GM11168 (cell line): Measurements from ENCODE around the gene EGF.
"Not testable (repeated sequence)": the region's sequence is repeated elsewhere in the genome, so short reads cannot be mapped to it uniquely, and the experiment has no call there.

Experiments used
- in situ Hi-C: fragments of 300-500 bp; cut with MboI; formaldehyde crosslinking; loops from one replicate; pipeline ENCODE4 v1.12.0; 2022; ENCODE audit warnings: low sequenced_read_pairs; ENCODE audit not compliant: unreplicated experiment

The EGF gene

DNA sequence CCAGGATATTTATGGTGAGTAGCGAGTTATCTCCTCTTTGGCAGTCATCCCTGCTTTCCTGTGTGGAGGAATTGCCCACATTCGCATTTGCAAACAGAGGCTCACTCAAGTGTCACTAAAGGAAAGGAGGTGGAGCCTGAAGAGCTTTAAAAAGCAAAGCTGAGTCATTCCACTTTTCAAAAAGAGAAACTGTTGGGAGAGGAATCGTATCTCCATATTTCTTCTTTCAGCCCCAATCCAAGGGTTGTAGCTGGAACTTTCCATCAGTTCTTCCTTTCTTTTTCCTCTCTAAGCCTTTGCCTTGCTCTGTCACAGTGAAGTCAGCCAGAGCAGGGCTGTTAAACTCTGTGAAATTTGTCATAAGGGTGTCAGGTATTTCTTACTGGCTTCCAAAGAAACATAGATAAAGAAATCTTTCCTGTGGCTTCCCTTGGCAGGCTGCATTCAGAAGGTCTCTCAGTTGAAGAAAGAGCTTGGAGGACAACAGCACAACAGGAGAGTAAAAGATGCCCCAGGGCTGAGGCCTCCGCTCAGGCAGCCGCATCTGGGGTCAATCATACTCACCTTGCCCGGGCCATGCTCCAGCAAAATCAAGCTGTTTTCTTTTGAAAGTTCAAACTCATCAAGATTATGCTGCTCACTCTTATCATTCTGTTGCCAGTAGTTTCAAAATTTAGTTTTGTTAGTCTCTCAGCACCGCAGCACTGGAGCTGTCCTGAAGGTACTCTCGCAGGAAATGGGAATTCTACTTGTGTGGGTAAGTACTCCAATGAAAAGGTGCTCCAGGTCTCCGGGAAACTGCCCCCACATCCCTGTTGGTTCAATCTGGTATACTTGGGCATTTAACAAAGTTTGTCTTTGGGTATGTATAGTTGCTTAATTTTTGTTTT is at the start of gene EGF:
Gene EGF (plus strand): TSS at position 178 of the 890 bp plus-strand sequence. CDS start 453 bp downstream, at position 631.
- in situ Hi-C loops = no loop called here

GRCh38 chr4:109864134-109864533 is 48.5 kb upstream of the EGF start:
- in situ Hi-C loops = no loop called here

DNA sequence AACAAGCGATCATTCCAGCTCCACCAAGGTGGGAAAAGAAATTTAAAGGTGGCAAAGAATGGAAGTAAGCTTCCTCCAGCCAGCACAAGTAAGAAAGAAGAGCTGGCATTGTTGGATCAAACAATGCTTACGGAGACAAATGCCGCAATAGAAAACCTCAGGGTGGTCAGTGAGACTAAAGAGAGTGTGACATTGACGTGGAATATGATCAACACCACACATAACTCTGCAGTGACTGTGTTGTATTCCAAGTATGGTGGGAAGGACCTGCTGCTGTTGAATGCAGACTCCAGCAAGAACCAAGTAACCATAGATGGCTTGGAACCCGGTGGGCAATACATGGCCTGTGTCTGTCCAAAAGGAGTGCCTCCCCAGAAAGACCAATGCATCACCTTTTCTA is 42.6 kb upstream of the EGF start:
- in situ Hi-C loops = no loop called here

- in situ Hi-C loops = no loop called here
Measured at GRCh38 chr4:109872065-109872464, 40.6 kb upstream of the EGF start.

GRCh38 chr4:109872950-109873656 is 39.6 kb upstream of the EGF start:
- in situ Hi-C loops = no loop called here

- in situ Hi-C loops = no loop called here
Measured at GRCh38 chr4:109873791-109874514, 38.7 kb upstream of the EGF start.

GRCh38 chr4:109875106-109875505 is 37.6 kb upstream of the EGF start:
- in situ Hi-C loops = no loop called here

- in situ Hi-C loops = not testable (repeated sequence)
Measured at GRCh38 chr4:109875553-109875952, 37.1 kb upstream of the EGF start.

- in situ Hi-C loops = no loop called here
Measured at GRCh38 chr4:109876634-109877265, 35.9 kb upstream of the EGF start.

- in situ Hi-C loops = no loop called here
Measured at GRCh38 chr4:109877400-109877799, 35.3 kb upstream of the EGF start.

DNA sequence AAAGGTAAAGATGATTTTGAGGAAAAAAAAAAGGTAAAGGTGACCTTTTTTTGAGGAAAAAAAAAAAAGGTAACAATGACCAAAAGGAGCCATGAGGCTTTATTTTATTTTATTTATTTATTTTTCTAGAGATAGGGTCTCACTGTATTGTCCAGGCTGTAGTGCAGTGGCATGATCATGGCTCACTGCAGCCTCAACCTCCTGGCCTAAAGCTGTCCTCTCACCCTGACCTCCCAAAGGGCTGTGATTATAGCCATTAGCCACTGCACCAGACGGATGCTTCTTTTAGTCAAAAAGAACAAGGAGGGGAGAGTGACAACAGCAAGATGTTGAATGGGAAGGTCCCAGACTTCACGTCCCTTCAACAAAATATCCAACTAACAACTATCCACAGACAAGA is 34.3 kb upstream of the EGF start:
- in situ Hi-C loops = no loop called here

- in situ Hi-C loops = no loop called here
Measured at GRCh38 chr4:109879081-109879480, 33.6 kb upstream of the EGF start.

GRCh38 chr4:109879636-109880314 is 32.9 kb upstream of the EGF start:
- in situ Hi-C loops = no loop called here

- in situ Hi-C loops = no loop called here
Measured at GRCh38 chr4:109886303-109886702, 26.4 kb upstream of the EGF start.

DNA sequence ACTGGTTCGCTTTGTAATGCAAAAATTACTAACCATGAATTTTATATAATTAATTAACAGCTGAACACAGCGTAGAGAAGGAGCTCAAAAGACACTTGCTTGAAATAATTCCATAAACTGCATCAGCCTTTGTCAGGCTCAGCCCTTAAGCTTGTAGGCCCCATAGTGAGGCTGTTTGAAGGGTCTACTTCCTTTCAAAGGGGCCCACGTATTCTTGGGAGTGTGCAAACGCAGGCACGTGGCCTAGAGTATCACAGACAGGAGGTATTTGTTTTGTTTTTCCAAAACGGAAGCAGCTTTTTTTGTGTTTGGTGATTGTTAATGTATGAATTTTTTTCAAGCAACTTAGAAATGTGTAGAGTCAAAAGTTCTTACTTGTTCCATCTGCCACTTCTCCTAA is 25.6 kb upstream of the EGF start:
- in situ Hi-C loops = no loop called here

- in situ Hi-C loops = no loop called here
Measured at GRCh38 chr4:109890076-109890475, 22.6 kb upstream of the EGF start.

GRCh38 chr4:109902559-109903251 is 10.0 kb upstream of the EGF start:
- in situ Hi-C loops = no loop called here

DNA sequence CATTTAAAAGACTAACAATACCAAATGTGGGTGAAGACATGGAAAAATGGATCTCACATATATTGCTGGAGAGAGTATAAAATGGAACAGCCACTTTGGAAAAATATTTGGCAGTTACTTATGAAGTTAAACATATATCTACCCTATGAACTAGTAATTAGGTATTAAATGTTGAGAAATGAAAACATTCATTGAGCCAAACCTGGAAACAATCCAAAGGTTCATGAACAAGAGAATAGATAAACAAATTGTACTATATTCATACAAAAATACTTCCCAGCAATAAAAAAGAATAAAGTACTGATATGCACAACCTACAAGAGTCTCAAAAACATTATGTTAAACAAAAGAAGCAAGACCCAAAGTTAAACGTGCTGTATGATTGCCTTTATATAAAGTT is 4.0 kb upstream of the EGF start:
- in situ Hi-C loops = no loop called here

DNA sequence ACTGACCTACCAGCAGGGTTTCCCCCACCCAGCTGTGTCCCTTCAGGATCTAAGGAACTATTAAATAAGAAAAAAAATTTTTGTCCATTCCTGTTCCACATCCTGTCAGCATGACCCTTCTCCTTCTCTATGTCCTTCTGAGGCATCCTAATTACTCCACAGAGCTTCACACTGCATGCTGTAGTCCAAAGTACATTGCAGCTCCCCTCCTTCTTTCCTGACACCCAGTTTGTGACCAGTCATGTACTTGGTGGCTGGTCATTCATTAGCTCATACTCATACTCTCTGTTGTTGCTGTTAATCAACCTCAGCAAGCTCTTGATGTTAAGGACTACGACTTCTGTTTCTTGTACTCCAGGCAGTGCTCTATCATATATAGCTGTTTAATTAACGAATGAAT is 2.4 kb upstream of the EGF start:
- in situ Hi-C loops = no loop called here
